Neural cell (in vitro differentiated cells): ENCODE measurements around the gene ETV3L.

Experiments
- EP300 ChIP-seq: fragments of 450-650 bp; conservative IDR thresholded peaks from 2 replicates; pipeline ENCODE4 v1.6.1; 2014; ENCODE audit warnings: antibody characterized with exemption, mild to moderate bottlenecking, moderate library complexity; ENCODE audit not compliant: poor library complexity, severe bottlenecking
- EZH2 ChIP-seq: fragments of 200-600, 300-800 bp; shearing (Covaris generic), sonication (generic); IDR thresholded peaks from 2 replicates; pipeline ENCODE4 v1.6.1; 2014; ENCODE audit warnings: antibody characterized with exemption, low read length, borderline replicate concordance, mild to moderate bottlenecking; ENCODE audit not compliant: insufficient read depth, poor library complexity, severe bottlenecking
- MXI1 ChIP-seq: fragments of 450-650 bp; conservative IDR thresholded peaks from 2 replicates; pipeline ENCODE4 v1.6.1; 2014; ENCODE audit warnings: antibody characterized with exemption, mild to moderate bottlenecking; ENCODE audit not compliant: poor library complexity, severe bottlenecking
- POLR2AphosphoS5 ChIP-seq: IDR thresholded peaks from 2 replicates; pipeline ENCODE4 v1.6.1; 2012
- RAD21 ChIP-seq: fragments of 450-650 bp; conservative IDR thresholded peaks from 2 replicates; pipeline ENCODE4 v1.6.1; 2014; ENCODE audit warnings: antibody characterized with exemption, mild to moderate bottlenecking, moderate library complexity
- SMC3 ChIP-seq: fragments of 450-650 bp; conservative IDR thresholded peaks from 2 replicates; pipeline ENCODE4 v1.6.1; 2014; ENCODE audit warnings: antibody characterized with exemption, mild to moderate bottlenecking, moderate library complexity; ENCODE audit not compliant: poor library complexity
- TAF1 ChIP-seq: IDR thresholded peaks from 2 replicates; pipeline ENCODE4 v1.6.1; 2012; ENCODE audit warnings: low read depth
- TF ChIP-seq, protein P1 (sequence below): fragments of 450-650 bp; IDR thresholded peaks from 2 replicates; pipeline ENCODE4 v1.5.1; 2014; ENCODE audit warnings: antibody characterized with exemption, mild to moderate bottlenecking, moderate library complexity; ENCODE audit not compliant: poor library complexity, severe bottlenecking
- TF ChIP-seq, protein P2 (sequence below): IDR thresholded peaks from 2 replicates; pipeline ENCODE4 v1.6.1; 2012; ENCODE audit warnings: borderline replicate concordance

DNA sequence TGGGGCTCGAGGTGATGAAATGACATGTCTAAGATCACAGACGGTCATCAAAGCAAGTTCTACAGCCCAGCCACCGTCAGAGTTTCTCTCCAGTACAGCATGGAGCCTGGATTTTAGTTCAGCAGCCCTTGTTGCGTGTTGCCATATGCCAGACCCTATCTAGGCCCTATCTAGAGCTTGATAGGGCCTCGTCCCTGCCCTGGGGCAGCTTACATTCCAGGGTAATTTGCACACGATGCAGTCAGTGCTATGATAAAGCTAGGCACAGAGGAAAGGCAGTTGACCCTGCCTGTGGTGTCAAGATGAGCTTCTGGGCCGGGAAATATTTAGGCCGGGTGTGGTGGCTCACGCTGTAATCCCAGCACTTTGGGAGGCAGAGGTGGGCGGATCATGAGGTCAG, 18.9 kb downstream of the ETV3L start:
- TF ChIP-seq, protein P1, sequence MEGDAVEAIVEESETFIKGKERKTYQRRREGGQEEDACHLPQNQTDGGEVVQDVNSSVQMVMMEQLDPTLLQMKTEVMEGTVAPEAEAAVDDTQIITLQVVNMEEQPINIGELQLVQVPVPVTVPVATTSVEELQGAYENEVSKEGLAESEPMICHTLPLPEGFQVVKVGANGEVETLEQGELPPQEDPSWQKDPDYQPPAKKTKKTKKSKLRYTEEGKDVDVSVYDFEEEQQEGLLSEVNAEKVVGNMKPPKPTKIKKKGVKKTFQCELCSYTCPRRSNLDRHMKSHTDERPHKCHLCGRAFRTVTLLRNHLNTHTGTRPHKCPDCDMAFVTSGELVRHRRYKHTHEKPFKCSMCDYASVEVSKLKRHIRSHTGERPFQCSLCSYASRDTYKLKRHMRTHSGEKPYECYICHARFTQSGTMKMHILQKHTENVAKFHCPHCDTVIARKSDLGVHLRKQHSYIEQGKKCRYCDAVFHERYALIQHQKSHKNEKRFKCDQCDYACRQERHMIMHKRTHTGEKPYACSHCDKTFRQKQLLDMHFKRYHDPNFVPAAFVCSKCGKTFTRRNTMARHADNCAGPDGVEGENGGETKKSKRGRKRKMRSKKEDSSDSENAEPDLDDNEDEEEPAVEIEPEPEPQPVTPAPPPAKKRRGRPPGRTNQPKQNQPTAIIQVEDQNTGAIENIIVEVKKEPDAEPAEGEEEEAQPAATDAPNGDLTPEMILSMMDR = no peak
- TF ChIP-seq EZH2 = no peak
- no peak for TF ChIP-seq POLR2AphosphoS5
- TF ChIP-seq EP300 = no peak
- TF ChIP-seq, protein P2, sequence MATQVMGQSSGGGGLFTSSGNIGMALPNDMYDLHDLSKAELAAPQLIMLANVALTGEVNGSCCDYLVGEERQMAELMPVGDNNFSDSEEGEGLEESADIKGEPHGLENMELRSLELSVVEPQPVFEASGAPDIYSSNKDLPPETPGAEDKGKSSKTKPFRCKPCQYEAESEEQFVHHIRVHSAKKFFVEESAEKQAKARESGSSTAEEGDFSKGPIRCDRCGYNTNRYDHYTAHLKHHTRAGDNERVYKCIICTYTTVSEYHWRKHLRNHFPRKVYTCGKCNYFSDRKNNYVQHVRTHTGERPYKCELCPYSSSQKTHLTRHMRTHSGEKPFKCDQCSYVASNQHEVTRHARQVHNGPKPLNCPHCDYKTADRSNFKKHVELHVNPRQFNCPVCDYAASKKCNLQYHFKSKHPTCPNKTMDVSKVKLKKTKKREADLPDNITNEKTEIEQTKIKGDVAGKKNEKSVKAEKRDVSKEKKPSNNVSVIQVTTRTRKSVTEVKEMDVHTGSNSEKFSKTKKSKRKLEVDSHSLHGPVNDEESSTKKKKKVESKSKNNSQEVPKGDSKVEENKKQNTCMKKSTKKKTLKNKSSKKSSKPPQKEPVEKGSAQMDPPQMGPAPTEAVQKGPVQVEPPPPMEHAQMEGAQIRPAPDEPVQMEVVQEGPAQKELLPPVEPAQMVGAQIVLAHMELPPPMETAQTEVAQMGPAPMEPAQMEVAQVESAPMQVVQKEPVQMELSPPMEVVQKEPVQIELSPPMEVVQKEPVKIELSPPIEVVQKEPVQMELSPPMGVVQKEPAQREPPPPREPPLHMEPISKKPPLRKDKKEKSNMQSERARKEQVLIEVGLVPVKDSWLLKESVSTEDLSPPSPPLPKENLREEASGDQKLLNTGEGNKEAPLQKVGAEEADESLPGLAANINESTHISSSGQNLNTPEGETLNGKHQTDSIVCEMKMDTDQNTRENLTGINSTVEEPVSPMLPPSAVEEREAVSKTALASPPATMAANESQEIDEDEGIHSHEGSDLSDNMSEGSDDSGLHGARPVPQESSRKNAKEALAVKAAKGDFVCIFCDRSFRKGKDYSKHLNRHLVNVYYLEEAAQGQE = no peak
- no peak for TF ChIP-seq RAD21
- no peak for TF ChIP-seq SMC3
- TF ChIP-seq TAF1 = no peak
- TF ChIP-seq MXI1 = no peak
